Measurements from ENCODE around the gene RGS11. TPM values are rescaled to one million over a fixed set of nuclear protein-coding genes. Genes with fewer than 3 reads are reported as not detected.

The RGS11 gene
- total RNA-seq, 2 donors from 2014 or later, result 2.9 to 4.0 TPM

GRCh38 chr16:281660-282255, 6.0 kb upstream of the RGS11 start:
- Histone ChIP-seq H3K36me3 (no peaks in the 10 kb centered on the region), H3K27ac (no peak overlapping the region), H3K9ac (ENCODE audit: low read depth in 2 of 2, low read length in 2 of 2) (no peak overlapping the region), H3K4me1 (no peaks in the 10 kb centered on the region), H3K9me3 (no peaks in the 10 kb centered on the region), H3K27me3 (peaks cover 32% of the 10 kb centered on the region), H3K4me3 (no peak overlapping the region)
- no peak for TF ChIP-seq CTCF (IDR thresholded peaks at IDR 0.05)
- DNase-seq, result no peak
- intact Hi-C loops (cut with DNase I), result no loop called here

- TF ChIP-seq CTCF (IDR thresholded peaks at IDR 0.05), result no peak
- H3K9ac ChIP-seq (ENCODE audit: low read depth in 2 of 2, low read length in 2 of 2), result no peak overlapping the region
- intact Hi-C loops (cut with DNase I), result no loop called here
- peaks cover 32% of the 10 kb centered on the region for H3K27me3 ChIP-seq
- no peaks in the 10 kb centered on the region for H3K4me1 ChIP-seq
- H3K36me3 ChIP-seq, result no peaks in the 10 kb centered on the region
- H3K4me3 ChIP-seq, result no peak overlapping the region
- no peak for DNase-seq
- no peaks in the 10 kb centered on the region for H3K9me3 ChIP-seq
- H3K27ac ChIP-seq, result no peak overlapping the region
Observed at GRCh38 chr16:280991-281659, 5.4 kb upstream of the RGS11 start.

DNA sequence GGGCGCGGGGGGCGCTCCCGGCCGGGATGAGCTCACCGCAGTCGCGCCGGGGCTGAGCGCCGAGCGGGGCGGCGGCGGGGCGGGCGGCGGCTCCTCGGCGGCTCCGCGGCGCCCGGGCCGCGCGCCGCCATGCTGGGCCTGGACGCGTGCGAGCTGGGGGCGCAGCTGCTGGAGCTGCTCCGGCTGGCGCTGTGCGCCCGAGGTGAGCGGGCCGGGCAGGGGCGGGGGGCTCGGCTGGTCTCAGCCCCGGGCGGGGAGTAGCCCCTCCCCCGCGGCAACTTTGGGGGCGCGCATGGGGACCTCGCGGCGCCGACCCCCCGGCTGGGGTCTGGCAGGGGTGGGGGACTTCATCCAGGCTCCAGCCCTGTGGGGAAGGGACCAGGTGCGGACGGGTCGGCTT, 4.8 kb upstream of the RGS11 start, which contains the start of gene ARHGDIG:
Gene ARHGDIG (plus strand): TSS at position 40 of the 400 bp plus-strand sequence. CDS start 90 bp downstream, at position 130.
- Histone ChIP-seq H3K4me3 (no peak within 1 kb of the TSS), H3K4me1 (no peaks in the 10 kb centered on the region), H3K27ac (no peak within 1 kb of the TSS), H3K9ac (ENCODE audit: low read depth in 2 of 2, low read length in 2 of 2) (peak within 1 kb of the TSS in 1 of 2 donors; percentile 35), H3K27me3 (peaks cover 32% of the 10 kb centered on the region), H3K36me3 (no peaks in the 10 kb centered on the region), H3K9me3 (no peaks in the 10 kb centered on the region)
- intact Hi-C loops (cut with DNase I), result no loop called here
- DNase-seq, result no peak
- no peak for TF ChIP-seq CTCF (IDR thresholded peaks at IDR 0.05)

GRCh38 chr16:280005-280460, 4.3 kb upstream of the RGS11 start:
- no peaks in the 10 kb centered on the region for H3K36me3 ChIP-seq
- DNase-seq, result no peak
- no peak overlapping the region for H3K4me3 ChIP-seq
- peaks cover 35% of the 10 kb centered on the region for H3K27me3 ChIP-seq
- no peak overlapping the region for H3K27ac ChIP-seq
- no peaks in the 10 kb centered on the region for H3K4me1 ChIP-seq
- peak overlapping the region in 1 of 2 donors; percentile 35 for H3K9ac ChIP-seq (ENCODE audit: low read depth in 2 of 2, low read length in 2 of 2)
- TF ChIP-seq CTCF (IDR thresholded peaks at IDR 0.05), result no peak
- H3K9me3 ChIP-seq, result no peaks in the 10 kb centered on the region
- intact Hi-C loops (cut with DNase I), result no loop called here

- no peaks in the 10 kb centered on the region for H3K36me3 ChIP-seq
- intact Hi-C loops (cut with DNase I), result no loop called here
- no peak overlapping the region for H3K9ac ChIP-seq (ENCODE audit: low read depth in 2 of 2, low read length in 2 of 2)
- no peak for TF ChIP-seq CTCF (IDR thresholded peaks at IDR 0.05)
- H3K9me3 ChIP-seq, result no peaks in the 10 kb centered on the region
- no peak overlapping the region for H3K4me3 ChIP-seq
- no peak overlapping the region for H3K27ac ChIP-seq
- H3K4me1 ChIP-seq, result no peaks in the 10 kb centered on the region
- peaks cover 39% of the 10 kb centered on the region for H3K27me3 ChIP-seq
- DNase-seq, result no peak
Observed at GRCh38 chr16:279531-279930, 3.8 kb upstream of the RGS11 start.
